Body of pancreas (tissue), 4 donors: Measurements from ENCODE around the gene RARB. TPM values are rescaled to one million over a fixed set of nuclear protein-coding genes. Genes with fewer than 3 reads are reported as not detected.
A peak's percentile ranks its signal among the peaks of the same experiment; 100 is the strongest.

Source experiments
- ATAC-seq: fragments of 150-250 bp; one replicate; pipeline ENCODE4 v1.9.1; 2016
- DNase-seq, 4 donors: peaks; one replicate each; pipeline ENCODE4 v3.0.0-alpha.2; 2019
- H3K27ac ChIP-seq, 4 donors: fragments of 200-600 bp; sonication (generic); 1 replicate in 3 of 4; 2 replicates in 1 of 4; pipeline versions ENCODE4 v1.5.1 to v1.6.1; 2016 to 2019; ENCODE audit warnings: mild to moderate bottlenecking in 1 of 4, mixed read lengths in 1 of 4, moderate library complexity in 1 of 4
- H3K27me3 ChIP-seq, 2 donors: fragments of 200-600 bp; sonication (generic); one replicate each; pipeline ENCODE4 v1.6.0; 2016; ENCODE audit warnings: mild to moderate bottlenecking in 1 of 2
- H3K36me3 ChIP-seq, 2 donors: fragments of 200-600 bp; sonication (generic); replicated peaks in 1 of 2; 2 replicates each; pipeline ENCODE4 v1.5.1; 2016; ENCODE audit warnings: low read depth in 2 of 2; ENCODE audit not compliant: insufficient read depth in 1 of 2
- H3K4me1 ChIP-seq: fragments of 200-600 bp; sonication (generic); one replicate; pipeline ENCODE4 v1.6.0; 2016
- H3K4me3 ChIP-seq, 2 donors: fragments of 200-600 bp; sonication (generic); 1 replicate in 1 of 2; 2 replicates in 1 of 2; pipeline ENCODE4 v1.5.1; 2016 to 2019
- H3K9me3 ChIP-seq, 3 donors: fragments of 200-600 bp; sonication (generic); 1 replicate in 2 of 3; 2 replicates in 1 of 3; pipeline ENCODE4 v1.5.1; 2016
- POLR2A ChIP-seq, 3 donors: fragments of 450-650 bp; IDR thresholded peaks; one replicate each; pipeline ENCODE4 v1.6.1; 2016; ENCODE audit warnings: antibody characterized with exemption in 3 of 3, mild to moderate bottlenecking in 2 of 3
- WGBS, 2 donors: methylation state at CpG; one replicate each; pipeline ENCODE4 v1.1.5; 2017; 5-methylcytosine and 5-hydroxymethylcytosine counted together
- intact Hi-C: fragments of 100-400 bp; cut with DNase I; formaldehyde crosslinking; loops from one replicate; pipeline ENCODE4 v1.15.1; 2023
- total RNA-seq, 2 donors: library from RNA; depleted of rRNA; stranded (reverse); fragments of >200 nt; gene quantifications; one replicate each; pipeline ENCODE4 v1.1.0, GENCODE V29; 2016
- TF ChIP-seq, protein P1 (sequence below), 7 experiments: fragments of 450-650 bp in 4 of 7; fragments of 200-600 bp in 3 of 7; sonication (generic) in 3 of 7; IDR thresholded peaks; one replicate each; pipeline ENCODE4 v1.5.1; 2016 to 2019; ENCODE audit warnings: antibody characterized with exemption in 7 of 7

RARB gene
- total RNA-seq, 2 donors from 2014 or later = 1.8 to 3.0 TPM

DNA sequence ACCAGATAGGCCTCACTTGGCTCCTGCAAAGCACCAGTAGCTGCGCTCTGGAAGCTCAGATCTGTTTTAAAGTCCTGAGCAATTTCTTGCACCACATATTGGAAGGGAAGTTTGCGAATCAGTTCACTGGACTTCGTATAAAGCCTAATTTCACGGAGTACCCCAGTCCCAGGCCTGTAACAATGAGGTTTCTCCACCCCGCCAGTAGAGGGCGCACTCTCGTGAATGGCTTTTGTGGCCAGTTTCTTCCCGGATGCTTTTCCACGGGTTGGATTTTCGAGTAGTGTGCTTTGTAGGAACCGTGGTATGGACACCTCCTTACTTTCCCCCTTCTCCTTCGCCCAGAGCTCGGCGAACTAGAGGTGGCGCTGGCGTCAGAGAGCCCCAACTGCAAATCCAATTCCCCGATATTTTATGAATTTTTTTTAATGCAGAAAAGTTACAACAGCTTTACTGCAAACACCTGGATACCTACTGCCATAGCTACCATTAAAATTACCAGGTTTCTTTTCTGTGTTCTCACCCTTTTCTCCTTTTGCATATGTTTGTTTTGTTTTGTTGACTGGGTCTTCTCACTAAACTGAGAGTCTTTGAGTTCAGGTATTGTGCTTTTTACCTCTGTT lies 13.3 kb downstream of the RARB start:
- no peak for ATAC-seq
- intact Hi-C loops = no loop called here
- 86% methylated on average over 17 of the region's 17 CpGs for WGBS, 2 donors
- DNase-seq = no peak
- Histone ChIP-seq H3K4me3 (no peak overlapping the region), H3K27ac (no peak overlapping the region), H3K27me3 (no peaks in the 10 kb centered on the region), H3K4me1 (peaks cover 7% of the 10 kb centered on the region), H3K36me3 (no peaks in the 10 kb centered on the region), H3K9me3 (no peaks in the 10 kb centered on the region)
- TF ChIP-seq, protein P1, sequence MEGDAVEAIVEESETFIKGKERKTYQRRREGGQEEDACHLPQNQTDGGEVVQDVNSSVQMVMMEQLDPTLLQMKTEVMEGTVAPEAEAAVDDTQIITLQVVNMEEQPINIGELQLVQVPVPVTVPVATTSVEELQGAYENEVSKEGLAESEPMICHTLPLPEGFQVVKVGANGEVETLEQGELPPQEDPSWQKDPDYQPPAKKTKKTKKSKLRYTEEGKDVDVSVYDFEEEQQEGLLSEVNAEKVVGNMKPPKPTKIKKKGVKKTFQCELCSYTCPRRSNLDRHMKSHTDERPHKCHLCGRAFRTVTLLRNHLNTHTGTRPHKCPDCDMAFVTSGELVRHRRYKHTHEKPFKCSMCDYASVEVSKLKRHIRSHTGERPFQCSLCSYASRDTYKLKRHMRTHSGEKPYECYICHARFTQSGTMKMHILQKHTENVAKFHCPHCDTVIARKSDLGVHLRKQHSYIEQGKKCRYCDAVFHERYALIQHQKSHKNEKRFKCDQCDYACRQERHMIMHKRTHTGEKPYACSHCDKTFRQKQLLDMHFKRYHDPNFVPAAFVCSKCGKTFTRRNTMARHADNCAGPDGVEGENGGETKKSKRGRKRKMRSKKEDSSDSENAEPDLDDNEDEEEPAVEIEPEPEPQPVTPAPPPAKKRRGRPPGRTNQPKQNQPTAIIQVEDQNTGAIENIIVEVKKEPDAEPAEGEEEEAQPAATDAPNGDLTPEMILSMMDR (IDR thresholded peaks at IDR 0.05) = peak in 5 of 7 experiments; percentile 30 to 38 (median 33)
- no peak for TF ChIP-seq POLR2A (IDR thresholded peaks at IDR 0.05)

- Histone ChIP-seq H3K4me1 (no peaks in the 10 kb centered on the region), H3K4me3 (no peak overlapping the region), H3K9me3 (no peaks in the 10 kb centered on the region), H3K27me3 (no peaks in the 10 kb centered on the region), H3K27ac (no peak overlapping the region), H3K36me3 (no peaks in the 10 kb centered on the region)
- 88 to 97% methylated on average over 3 of the region's 3 CpGs for WGBS, 2 donors
- DNase-seq (no peak), ATAC-seq (no peak)
- TF ChIP-seq POLR2A (IDR thresholded peaks at IDR 0.05) = no peak
- TF ChIP-seq, protein P1 (IDR thresholded peaks at IDR 0.05) = no peak
- intact Hi-C loops = no loop called here
Measured at GRCh38 chr3:25442486-25442885, 14.4 kb downstream of the RARB start.

DNA sequence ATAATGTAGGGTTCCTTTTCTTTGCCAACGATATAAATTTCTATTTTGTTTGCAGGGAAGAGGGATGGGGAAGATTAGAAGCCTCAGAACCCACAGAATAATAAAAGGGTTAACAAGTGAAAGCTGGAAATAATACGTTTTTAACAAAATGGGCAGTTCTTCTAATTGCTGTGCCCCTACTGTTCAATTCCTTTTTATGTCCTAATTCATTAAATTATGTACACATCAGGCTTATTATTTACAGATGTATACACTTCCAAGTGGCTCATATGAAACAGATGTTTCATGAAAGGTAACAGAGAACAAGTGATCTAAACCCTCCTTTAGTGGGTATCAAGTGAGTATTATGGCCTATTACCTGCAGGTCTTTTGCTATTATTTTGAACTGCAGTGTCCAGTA lies 16.2 kb downstream of the RARB start:
- Histone ChIP-seq H3K27me3 (no peaks in the 10 kb centered on the region), H3K27ac (no peak overlapping the region), H3K4me3 (no peak overlapping the region), H3K4me1 (peaks cover 5% of the 10 kb centered on the region), H3K36me3 (no peaks in the 10 kb centered on the region), H3K9me3 (no peaks in the 10 kb centered on the region)
- no peak for DNase-seq
- 42 to 55% methylated on average over 2 of the region's 2 CpGs for WGBS, 2 donors
- intact Hi-C loops = no loop called here
- TF ChIP-seq, protein P1 (IDR thresholded peaks at IDR 0.05) = no peak
- TF ChIP-seq POLR2A (IDR thresholded peaks at IDR 0.05) = no peak
- ATAC-seq = no peak

- Histone ChIP-seq H3K4me3 (no peak overlapping the region), H3K36me3 (no peaks in the 10 kb centered on the region), H3K27ac (no peak overlapping the region), H3K9me3 (no peaks in the 10 kb centered on the region), H3K4me1 (peaks cover 5% of the 10 kb centered on the region), H3K27me3 (no peaks in the 10 kb centered on the region)
- no peak for DNase-seq
- ATAC-seq = no peak
- intact Hi-C loops = no loop called here
- TF ChIP-seq, protein P1 (IDR thresholded peaks at IDR 0.05) = no peak
- TF ChIP-seq POLR2A (IDR thresholded peaks at IDR 0.05) = no peak
- WGBS, 2 donors = 68 to 73% methylated on average over 4 of the region's 4 CpGs
Measured at GRCh38 chr3:25445731-25446130, 17.7 kb downstream of the RARB start.

- no peak for DNase-seq
- ATAC-seq = no peak
- no peaks in the 10 kb centered on the region for H3K36me3 ChIP-seq
- 66 to 81% methylated on average over 3 of the region's 3 CpGs for WGBS, 2 donors
- H3K4me3 ChIP-seq = no peak overlapping the region
- H3K4me1 ChIP-seq = peaks cover 5% of the 10 kb centered on the region
- H3K27me3 ChIP-seq = no peaks in the 10 kb centered on the region
- intact Hi-C loops = no loop called here
- TF ChIP-seq, protein P1 (IDR thresholded peaks at IDR 0.05) = no peak
- TF ChIP-seq POLR2A (IDR thresholded peaks at IDR 0.05) = no peak
- no peaks in the 10 kb centered on the region for H3K9me3 ChIP-seq
- no peak overlapping the region for H3K27ac ChIP-seq
Measured at GRCh38 chr3:25447285-25447684, 19.2 kb downstream of the RARB start.
